Ascending aorta (tissue), 2 donors: ENCODE results near the gene CCDC183. TPM values are rescaled to one million over a fixed set of nuclear protein-coding genes. Genes with fewer than 3 reads are reported as not detected.
A peak's percentile ranks its signal among the peaks of the same experiment; 100 is the strongest.

Experiments used
- DNase-seq, 2 donors: peaks; one replicate each; pipeline ENCODE4 v3.0.0-alpha.2; 2019; ENCODE audit warnings: low spot score in 2 of 2
- H3K27ac ChIP-seq, 2 donors: fragments of 200-600 bp; sonication (generic); one replicate each; pipeline ENCODE4 v1.5.1; 2016 to 2017; ENCODE audit warnings: mild to moderate bottlenecking in 1 of 2
- H3K27me3 ChIP-seq: fragments of 200-600 bp; sonication (generic); one replicate; pipeline ENCODE4 v1.5.1; 2017
- H3K36me3 ChIP-seq, 2 donors: fragments of 200-600 bp; sonication (generic); one replicate each; pipeline ENCODE4 v1.5.1; 2016
- H3K4me1 ChIP-seq, 2 donors: fragments of 200-600 bp; sonication (generic); one replicate each; pipeline ENCODE4 v1.5.1; 2016 to 2017; ENCODE audit warnings: mild to moderate bottlenecking in 1 of 2
- H3K4me3 ChIP-seq, 2 donors: fragments of 200-600 bp; sonication (generic); one replicate each; pipeline ENCODE4 v1.5.1; 2016 to 2017; ENCODE audit warnings: mild to moderate bottlenecking in 1 of 2
- H3K9me3 ChIP-seq, 2 donors: fragments of 200-600 bp; sonication (generic); one replicate each; pipeline ENCODE4 v1.5.1; 2016
- intact Hi-C: fragments of 100-400 bp; cut with DNase I; formaldehyde crosslinking; loops from one replicate; pipeline ENCODE4 v1.15.1; 2023
- total RNA-seq: library from RNA; depleted of rRNA; stranded (reverse); fragments of >200 nt; gene quantifications from one replicate; pipeline ENCODE4 v1.1.0, GENCODE V29; 2016
- TF ChIP-seq, protein P1 (sequence below), 3 experiments: fragments of 200-600 bp in 2 of 3; fragments of 450-650 bp in 1 of 3; sonication (generic) in 2 of 3; IDR thresholded peaks; one replicate each; pipeline ENCODE4 v1.5.1; 2016 to 2019; ENCODE audit warnings: antibody characterized with exemption in 3 of 3, mild to moderate bottlenecking in 1 of 3, moderate library complexity in 1 of 3

The CCDC183 gene
- total RNA-seq, 1 donor from 2014 or later, result not detected

DNA sequence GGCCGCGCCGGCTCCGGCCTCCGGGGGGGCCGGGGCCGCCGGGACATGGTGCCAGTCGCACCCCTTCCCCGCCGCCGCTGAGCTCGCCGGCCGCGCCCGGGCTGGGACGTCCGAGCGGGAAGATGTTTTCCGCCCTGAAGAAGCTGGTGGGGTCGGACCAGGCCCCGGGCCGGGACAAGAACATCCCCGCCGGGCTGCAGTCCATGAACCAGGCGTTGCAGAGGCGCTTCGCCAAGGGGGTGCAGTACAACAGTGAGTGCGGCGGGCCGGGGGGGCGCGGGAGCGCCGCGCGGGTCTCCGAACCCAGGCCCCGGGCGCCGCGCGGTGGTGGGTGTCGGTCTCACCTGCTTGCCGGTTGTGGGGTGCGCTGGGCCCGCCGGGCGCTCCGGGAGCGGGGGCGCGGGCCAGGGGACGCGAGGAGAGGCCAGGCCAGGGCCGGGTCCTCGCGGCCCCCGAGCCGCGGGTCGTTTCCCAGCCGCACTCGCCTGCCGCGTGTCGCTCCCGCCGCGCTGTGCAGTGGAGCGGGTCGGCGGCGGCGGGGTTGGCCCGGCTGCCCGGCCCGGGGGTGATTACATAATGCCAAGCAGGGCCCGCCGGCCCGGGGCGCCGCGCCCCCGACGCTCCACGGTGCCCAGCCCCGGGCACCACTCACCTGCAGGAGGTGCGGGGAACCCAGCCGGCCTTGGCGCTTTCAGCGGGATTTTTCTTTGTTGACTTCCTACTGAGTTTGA, 12.1 kb downstream of the CCDC183 start:
- TF ChIP-seq, protein P1, sequence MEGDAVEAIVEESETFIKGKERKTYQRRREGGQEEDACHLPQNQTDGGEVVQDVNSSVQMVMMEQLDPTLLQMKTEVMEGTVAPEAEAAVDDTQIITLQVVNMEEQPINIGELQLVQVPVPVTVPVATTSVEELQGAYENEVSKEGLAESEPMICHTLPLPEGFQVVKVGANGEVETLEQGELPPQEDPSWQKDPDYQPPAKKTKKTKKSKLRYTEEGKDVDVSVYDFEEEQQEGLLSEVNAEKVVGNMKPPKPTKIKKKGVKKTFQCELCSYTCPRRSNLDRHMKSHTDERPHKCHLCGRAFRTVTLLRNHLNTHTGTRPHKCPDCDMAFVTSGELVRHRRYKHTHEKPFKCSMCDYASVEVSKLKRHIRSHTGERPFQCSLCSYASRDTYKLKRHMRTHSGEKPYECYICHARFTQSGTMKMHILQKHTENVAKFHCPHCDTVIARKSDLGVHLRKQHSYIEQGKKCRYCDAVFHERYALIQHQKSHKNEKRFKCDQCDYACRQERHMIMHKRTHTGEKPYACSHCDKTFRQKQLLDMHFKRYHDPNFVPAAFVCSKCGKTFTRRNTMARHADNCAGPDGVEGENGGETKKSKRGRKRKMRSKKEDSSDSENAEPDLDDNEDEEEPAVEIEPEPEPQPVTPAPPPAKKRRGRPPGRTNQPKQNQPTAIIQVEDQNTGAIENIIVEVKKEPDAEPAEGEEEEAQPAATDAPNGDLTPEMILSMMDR (IDR thresholded peaks at IDR 0.05), result no peak
- Histone ChIP-seq H3K36me3 (no peaks in the 10 kb centered on the region), H3K4me1 (peaks cover 15 to 23% of the 10 kb centered on the region in 2 donors), H3K4me3 (peak overlapping the region; percentile 97 to 100), H3K27me3 (no peaks in the 10 kb centered on the region), H3K9me3 (no peaks in the 10 kb centered on the region), H3K27ac (no peak overlapping the region)
- intact Hi-C loops, result loop anchor here (5.0 kb wide), 2 partner anchors 39 to 134 kb away; partner anchors contain the start of genes FBXW5 and PHPT1
- no peak for DNase-seq

DNA sequence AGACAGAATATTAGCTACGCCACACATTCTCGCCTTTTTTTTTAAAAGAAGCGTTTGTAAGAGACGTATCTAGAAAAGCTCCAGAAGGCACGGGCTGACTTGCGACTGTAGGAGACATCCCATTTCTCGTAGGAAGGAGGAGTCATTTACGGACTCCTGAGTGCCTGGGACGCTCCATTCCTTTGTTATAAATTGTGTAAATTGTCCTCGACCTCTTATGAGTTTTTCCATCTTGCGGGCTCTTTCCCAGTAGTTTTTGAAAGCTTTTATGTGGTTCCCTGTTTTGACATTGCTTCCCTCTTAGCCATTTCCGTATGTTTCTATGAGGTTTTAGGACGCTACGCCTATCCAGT, 12.6 kb downstream of the CCDC183 start:
- Histone ChIP-seq H3K9me3 (no peaks in the 10 kb centered on the region), H3K27me3 (no peaks in the 10 kb centered on the region), H3K4me3 (peak overlapping the region; percentile 97 to 100), H3K4me1 (peaks cover 15 to 23% of the 10 kb centered on the region in 2 donors), H3K36me3 (no peaks in the 10 kb centered on the region), H3K27ac (no peak overlapping the region)
- intact Hi-C loops, result loop anchor here (5.0 kb wide), 2 partner anchors 39 to 134 kb away; partner anchors contain the start of genes FBXW5 and PHPT1
- no peak for DNase-seq
- TF ChIP-seq, protein P1 (IDR thresholded peaks at IDR 0.05), result no peak

DNA sequence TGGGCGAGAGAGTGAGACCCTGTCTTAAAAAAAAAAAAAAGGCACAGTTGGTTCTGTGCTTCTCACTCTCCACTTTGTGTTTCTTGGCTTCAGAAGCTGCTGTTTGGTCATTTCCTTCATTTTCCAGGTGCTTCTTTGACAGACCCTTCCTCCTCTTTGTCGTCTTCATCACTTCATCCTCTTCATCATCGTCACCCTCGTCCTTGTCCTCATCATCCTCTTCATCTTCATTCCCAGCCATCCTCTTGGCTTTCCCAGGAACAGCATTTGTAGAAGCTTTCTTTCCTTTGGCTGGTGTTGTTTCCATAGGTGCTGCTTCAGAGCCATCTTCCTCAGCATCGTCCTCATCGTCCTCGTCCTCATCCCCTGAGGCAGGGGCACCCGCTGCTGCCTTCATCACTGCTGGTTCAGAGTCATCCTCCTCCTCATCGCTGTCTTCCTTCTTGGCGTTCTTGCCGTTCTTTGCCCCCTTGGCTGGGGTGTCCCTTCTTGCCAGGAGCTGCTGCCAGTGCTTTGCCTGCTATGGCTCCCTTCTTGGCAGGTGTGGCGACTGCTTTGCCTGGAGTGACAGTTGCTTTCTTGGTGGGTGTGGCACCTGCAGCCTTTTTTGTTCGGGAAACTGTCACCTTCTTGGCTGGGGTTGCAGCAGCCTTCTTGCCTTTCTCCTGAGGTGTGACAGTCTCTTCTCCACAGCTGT, 18.7 kb downstream of the CCDC183 start:
- TF ChIP-seq, protein P1 (IDR thresholded peaks at IDR 0.05), result no peak
- no peak overlapping the region for H3K4me3 ChIP-seq
- no peaks in the 10 kb centered on the region for H3K27me3 ChIP-seq
- H3K4me1 ChIP-seq, result peaks cover 1 to 4% of the 10 kb centered on the region in 2 donors
- no peak for DNase-seq
- no peaks in the 10 kb centered on the region for H3K9me3 ChIP-seq
- intact Hi-C loops, result no loop called here
- no peak overlapping the region for H3K27ac ChIP-seq
- H3K36me3 ChIP-seq, result peaks cover 0 to 8% of the 10 kb centered on the region in 2 donors

DNA sequence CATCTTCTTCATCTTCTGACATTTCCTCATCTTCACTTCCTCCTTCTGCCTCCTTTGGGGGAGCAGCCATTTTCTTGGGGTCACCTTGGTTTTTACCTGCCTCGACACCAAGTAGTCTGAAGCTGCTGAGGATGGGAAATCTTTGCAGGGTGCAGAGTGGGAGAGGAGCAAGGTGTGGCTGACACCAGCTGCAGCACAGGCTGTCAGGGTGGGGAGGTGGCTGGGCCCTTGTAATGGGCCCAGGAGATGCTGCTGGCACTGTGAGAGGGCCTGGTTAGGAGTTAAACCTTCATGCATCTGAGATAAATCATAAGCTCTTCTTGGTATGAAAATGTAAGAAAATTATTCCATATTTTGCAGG, 19.3 kb downstream of the CCDC183 start:
- intact Hi-C loops, result no loop called here
- DNase-seq, result no peak
- Histone ChIP-seq H3K27ac (no peak overlapping the region), H3K27me3 (no peaks in the 10 kb centered on the region), H3K36me3 (peaks cover 0 to 8% of the 10 kb centered on the region in 2 donors), H3K4me3 (no peak overlapping the region), H3K9me3 (no peaks in the 10 kb centered on the region), H3K4me1 (no peaks in the 10 kb centered on the region)
- TF ChIP-seq, protein P1 (IDR thresholded peaks at IDR 0.05), result no peak

DNA sequence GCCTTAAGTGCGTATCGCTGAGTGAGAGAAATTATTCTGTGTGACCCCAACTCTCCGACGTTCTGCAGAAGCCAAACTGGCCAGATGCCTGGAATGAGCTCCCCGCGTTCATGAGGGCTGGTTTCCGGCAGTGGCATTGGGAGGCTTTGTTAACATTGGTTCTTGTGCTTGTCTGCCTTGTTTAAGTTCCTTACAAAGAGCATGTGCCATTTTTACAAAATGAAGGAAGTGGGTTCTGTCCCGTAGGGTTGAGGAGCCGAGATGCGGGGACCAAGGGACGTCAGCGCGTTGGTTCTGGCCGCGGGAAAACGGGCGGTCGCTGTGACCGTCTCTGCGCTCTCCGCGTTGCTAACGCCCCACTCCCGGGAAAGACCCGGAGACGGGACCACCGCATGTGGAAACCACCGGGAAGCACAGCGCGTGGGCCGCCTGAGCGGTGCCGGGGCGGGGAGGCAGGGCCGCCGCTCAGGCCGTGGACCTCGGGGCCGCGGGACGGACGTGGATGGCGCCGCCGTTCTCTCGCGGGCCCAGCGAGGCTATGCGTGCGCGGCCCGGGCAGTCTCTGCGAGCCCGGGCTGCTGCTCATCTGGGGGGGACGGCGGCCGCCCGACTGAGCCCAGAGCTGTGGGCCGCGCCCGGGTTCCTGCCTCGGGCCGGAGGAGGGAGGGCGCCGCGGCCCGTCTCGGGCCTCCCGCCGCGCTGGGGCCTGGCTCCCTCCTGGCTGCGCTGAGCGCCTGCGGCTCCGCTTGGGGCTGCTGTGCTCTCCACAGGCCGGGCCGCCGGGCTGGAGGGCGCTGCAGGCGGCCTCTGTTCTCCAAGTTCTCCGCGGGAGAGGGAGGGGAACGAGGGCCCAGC, 25.1 kb downstream of the CCDC183 start:
- Histone ChIP-seq H3K36me3 (peaks cover 23 to 32% of the 10 kb centered on the region in 2 donors), H3K4me1 (peaks cover 0 to 8% of the 10 kb centered on the region in 2 donors), H3K4me3 (peak overlapping the region; percentile 40 to 51), H3K27ac (no peak overlapping the region), H3K27me3 (no peaks in the 10 kb centered on the region), H3K9me3 (no peaks in the 10 kb centered on the region)
- no peak for DNase-seq
- intact Hi-C loops, result no loop called here
- TF ChIP-seq, protein P1 (IDR thresholded peaks at IDR 0.05), result no peak
